ENCODE results near the gene KCTD17. TPM values are rescaled to one million over a fixed set of nuclear protein-coding genes. Genes with fewer than 3 reads are reported as not detected.

Gene KCTD17
- polyA plus RNA-seq, 4 donors, result 24.1 to 36.0 (median 32.1) TPM

DNA sequence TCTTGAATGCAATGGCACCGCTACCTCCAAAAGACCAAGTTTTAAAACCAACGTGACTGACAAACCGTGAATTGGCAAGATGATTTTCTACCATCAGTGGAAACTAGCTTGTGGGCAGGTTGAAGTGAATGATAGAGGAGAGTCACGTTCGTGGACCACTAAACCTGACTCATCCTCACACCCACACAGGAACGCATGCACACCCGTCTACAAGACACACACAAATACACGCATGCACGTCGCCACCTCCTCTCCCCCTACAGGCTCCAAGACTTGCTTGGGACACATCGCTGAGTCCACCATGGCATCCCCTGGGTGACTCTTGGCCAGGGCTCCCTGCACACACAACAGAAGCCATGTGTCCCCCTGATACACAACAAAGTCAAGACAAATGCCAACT is 43.6 kb downstream of the KCTD17 start:
- DNase-seq (ENCODE audit: low read depth in 4 of 4, low spot score in 2 of 4), result no peak

DNA sequence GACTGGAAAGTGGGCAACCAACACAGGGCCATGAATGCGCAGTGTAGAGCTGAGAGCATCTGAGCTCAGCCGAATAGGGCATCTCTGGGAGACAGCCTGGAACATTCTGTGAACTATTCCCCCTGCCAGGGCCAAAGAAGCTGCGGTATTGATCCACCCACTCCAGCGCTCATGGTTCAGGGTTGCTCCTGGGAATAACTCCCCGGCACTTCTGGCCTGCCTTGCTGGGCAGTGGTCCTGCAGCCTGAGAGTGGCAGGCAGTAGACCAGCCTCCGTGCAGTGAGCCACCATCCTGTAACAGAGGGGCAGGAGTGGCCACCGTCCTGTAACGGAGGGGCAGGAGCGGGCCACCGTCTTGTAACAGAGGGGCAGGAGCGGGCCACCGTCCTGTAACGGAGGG is 45.8 kb downstream of the KCTD17 start:
- no peak for DNase-seq (ENCODE audit: low read depth in 4 of 4, low spot score in 2 of 4)

DNA sequence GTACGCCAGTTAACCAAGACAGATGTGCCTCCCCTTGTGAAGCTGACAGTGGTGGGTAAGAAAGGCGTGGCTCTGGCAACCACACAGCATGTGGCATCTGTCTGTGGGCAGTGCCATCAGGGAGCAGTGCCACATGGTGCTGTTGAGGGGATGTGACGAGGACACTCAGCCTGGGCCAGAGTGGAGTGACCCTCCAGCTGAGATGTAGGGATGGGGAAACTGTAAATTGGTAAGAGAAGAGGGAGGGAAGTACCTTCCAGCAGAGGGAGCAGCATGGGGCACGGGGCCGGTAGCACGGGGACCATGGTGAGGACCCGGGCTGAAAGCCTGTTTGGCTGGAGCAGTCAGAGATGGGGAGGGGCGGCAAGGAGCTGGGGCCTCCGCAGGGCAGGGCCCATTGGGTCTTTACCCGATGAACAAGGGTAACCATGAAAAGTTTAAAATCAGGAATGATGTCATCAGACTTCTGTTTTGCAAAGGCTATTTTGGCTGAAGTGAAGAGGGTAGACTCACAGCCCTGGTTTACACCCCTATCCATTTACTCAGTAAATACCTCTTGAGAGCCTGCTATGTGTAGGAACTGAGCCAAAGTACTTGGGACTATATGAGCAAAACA is 47.5 kb downstream of the KCTD17 start:
- DNase-seq (ENCODE audit: low read depth in 4 of 4, low spot score in 2 of 4), result no peak

DNA sequence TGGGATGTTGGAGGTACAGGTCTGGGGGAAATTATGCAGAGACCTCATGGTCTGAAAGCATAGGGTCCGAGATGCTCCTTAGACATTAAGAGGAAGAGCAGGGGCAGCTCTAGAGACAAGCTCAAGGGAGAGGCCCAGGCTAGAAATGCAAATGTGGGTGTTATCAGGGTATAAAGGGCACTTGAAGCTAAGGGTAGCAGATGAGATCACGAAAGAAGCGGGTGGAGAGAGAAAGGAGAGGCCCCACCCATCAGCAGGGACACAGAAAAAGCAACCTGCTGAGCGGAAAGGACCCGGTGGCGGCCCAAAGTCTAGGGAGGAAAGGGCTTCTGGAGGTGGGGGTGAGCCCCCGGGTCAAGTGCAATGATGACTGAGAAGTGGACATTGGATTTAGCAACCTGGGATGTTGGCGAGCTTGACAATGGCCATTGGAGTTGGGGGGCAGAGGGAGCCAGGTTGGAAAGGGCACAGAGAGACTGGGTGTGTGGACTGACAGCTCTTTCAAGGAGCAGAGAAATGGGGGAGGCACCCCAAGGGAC is 49.1 kb downstream of the KCTD17 start:
- no peak for DNase-seq (ENCODE audit: low read depth in 4 of 4, low spot score in 2 of 4)

DNA sequence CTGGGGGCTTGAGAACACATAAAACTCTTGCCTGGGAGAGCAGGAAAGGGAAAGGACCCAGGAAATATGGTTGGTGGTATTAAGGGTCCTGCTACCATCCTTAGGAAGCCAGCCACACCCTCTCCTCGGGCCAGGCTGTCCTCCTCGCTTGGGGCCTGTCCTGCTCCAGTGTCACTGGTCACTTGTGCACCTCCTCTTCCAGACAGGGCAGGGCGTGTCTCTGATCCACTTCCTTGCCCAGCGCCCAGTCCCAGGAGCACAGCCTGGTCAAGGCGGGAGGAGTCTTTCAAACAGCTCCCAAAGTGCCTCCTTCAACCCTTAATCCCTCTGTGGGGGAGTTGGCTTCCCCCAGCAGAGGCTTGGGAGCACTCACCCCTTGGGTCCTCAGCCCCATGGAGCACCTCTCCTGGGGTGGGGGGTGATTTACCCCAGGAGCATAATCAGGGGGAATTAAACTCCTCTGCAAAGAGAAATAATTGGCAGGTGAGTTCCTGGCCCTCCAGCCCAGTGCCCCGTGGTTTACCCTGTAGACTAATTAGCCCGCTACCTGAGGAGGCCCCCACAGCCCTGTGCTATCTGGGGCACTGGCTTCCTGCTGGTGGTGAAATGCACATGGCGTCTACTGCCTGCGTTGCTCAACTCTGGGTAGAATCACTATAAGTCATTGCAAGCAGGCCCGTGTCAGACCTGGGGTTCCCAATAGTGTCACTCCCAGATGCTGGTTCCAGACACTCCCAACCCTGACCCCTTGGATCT is 49.9 kb downstream of the KCTD17 start:
- no peak for DNase-seq (ENCODE audit: low read depth in 4 of 4, low spot score in 2 of 4)

DNA sequence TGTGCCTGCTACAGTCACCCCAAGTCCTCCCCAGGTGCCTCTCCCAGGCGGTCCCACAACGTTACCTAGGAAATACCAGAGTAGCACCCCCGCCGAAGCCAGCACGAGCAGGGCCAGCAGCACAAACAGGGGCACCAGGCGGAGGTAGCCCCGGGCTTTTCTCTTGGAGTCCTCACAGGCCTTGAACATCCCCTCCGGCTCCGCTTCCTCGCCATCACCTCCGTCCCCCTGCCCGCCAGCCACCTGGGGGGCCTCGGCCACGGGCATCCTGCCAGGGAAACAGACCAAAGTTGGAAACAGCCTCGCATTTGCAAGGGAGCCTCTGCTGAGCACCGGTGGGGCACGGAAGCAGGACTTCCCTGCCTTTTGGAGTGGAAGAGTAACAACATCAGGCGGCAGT is 51.6 kb downstream of the KCTD17 start:
- no peak for DNase-seq (ENCODE audit: low read depth in 4 of 4, low spot score in 2 of 4)

DNA sequence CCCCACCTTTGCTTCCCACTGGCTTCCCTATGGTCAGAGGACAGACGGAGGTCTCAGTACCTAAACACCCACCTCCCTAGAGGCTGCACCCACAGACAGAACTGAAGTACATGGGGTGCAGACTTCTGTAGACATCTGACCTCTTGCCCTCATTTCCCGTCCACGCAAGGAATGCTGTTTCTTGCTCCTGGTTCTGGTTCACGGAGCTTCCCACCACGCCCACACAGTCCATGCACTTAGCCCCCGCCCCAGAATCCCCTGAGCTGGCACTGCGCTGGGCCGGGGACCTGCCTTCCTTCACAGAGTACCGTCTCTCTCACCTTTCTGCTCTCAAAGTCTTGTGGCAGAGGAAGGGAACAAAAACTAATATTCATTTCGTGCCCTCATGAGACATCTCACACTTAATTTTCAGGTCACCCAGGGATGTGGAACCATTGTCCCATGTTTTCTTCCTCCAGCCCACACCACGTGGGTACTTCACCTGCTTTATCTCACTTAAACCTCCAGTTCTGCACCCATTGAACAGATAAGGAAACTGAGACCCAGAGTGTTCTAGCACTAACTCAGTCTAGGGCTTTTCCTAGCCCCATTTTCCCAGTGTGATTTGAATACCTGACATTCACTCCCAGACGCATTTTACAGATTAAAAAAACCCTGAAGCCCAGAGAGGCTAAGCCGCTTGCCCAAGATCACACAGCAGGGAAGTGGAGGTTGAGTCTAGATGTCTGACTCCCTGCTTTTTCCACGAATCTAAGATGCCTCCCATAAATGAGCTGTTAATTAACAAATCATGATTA is 52.3 kb downstream of the KCTD17 start:
- no peak for DNase-seq (ENCODE audit: low read depth in 4 of 4, low spot score in 2 of 4)

DNA sequence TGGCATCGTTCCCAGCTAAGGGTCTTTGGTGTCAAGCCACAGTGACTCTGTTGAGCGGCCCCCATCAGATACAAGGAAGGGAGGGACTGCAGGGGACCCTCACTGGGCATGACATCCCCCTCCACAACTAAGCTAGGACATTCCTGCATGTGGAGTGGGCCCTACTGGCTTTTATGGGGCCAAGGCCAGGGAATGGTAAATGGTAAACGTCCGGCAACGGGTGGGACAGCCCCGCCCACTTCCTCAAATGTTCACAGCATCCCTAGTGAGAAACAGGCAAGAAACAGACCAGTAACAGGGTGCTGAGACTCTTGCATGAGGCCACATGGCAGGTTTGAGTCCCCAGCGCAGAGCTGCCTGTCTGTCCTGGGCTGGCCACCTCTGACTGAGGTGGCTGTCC is 53.6 kb downstream of the KCTD17 start:
- DNase-seq (ENCODE audit: low read depth in 4 of 4, low spot score in 2 of 4), result no peak

DNA sequence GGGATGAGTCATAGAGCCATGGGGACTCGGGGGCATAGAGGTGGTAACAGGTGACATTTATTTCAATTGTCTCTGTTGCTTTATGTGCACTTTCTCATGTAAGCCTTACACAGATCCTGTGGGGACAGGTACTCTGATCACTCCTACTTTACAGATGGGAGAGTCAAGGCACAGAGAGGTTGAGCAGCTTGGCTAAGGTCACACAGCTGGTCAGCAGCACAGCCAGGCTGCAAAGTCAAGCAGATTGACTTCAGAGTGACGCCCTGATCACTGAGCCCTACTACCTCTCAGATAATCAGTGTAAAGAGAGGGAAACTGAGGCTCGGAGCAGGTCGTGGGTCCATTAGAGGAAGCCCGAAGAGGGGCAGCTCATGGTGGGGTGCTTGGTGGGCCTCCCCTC is 54.4 kb downstream of the KCTD17 start:
- DNase-seq (ENCODE audit: low read depth in 4 of 4, low spot score in 2 of 4), result no peak

DNA sequence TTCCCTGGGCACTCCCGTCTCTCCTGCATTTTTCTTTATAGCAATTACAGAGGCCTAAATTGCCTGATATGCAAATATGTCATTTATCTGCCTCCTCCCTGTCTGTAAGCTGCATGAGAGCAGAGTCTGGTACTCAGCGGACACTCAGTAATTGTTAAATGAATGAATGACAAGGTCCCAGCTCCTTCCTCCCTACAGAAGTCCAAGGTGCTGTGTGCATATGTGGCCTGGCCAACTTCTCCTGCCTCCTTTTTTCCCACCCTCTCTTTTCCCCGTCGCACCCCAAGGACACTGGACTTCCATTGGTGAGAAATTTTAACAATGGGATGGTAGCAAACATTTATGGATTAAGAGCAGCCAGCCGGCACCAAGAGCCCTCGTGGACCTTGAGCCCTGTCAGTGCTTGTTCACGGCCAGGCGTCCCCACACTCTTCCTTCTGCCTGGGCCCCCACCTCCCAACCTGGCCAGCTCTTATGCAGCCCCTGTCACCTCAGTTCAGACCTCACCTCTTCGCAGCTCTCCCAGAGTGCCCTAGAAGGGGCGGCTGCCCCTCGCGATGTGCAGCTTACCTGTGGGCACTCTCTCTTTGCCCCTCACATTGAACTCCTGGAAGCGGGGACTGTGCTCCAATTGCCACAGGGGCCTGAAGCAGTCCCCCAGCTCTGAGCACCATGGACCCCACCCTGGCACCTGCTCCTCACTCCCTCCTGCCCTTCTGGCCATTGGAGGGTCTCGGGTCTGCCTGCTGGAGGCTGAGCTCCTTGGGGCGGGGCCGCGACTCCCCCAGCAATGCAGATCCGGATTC is 56.5 kb downstream of the KCTD17 start:
- no peak for DNase-seq (ENCODE audit: low read depth in 4 of 4, low spot score in 2 of 4)

DNA sequence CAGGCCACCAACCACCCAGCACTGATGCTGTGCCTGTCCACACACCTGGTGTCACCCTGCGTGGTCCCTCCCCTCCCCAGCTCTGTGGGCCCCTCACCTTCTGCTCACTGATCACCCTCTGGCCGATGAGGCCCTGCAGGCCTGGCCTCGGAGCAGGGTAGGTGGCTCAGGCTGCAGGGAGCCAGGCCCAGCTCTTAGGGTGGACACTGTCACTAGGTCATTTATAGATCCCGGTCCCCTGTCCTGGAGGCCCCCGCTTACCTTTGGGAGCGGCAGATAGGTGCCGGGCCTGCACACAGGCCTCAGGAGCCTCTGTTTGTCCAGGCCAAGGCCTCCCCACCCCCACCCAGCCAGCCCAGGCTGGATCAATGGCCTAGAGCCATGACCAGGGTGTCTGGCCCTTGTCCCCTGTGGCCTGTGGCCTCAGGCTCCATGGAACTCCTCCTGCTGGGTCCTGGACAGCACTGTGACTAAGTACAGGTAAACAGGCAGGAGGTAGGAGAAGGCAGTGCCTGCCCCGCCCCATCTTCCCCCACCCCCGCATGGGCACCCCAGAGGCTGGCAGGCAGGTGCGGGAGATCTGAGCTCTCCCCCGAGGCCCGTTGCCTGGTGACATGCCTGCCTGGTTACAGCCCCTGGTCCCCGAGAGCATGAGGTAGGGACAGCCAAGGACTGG is 57.8 kb downstream of the KCTD17 start, which contains the start of gene TMPRSS6:
Gene TMPRSS6, minus strand, starts transcription at position 472 of the 676 bp plus-strand sequence. CDS start 6,296 bp downstream, outside the sequence.
- DNase-seq (ENCODE audit: low read depth in 4 of 4, low spot score in 2 of 4), result no peak

DNA sequence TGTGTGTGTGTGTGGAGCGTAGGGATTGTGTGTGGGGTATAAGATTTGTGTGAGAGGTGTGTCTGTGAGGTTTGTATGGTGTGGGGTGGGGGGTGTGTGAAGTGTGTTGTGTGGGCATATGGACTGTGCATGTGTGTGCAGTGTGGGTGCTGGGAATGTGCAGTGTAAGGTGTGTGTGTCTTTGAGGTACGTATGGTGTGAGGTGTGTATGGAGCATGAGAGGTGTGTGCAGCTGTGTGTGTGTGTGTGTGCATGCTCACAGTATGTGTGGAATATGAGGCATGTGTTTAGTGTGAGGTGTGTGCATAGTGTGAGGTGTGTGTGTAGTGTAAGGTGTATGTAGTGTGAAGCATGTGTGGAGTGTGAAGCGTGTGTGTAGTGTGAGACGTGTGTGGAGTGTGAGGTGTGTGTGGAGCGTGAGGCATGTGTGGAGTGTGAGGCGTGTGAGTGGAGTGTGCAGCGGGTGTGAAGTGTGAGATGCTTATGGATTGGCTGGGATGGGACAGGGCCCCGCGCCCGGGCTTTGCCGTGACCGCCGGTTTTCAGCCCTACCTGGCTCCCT is 59.7 kb downstream of the KCTD17 start:
- no peak for DNase-seq (ENCODE audit: low read depth in 4 of 4, low spot score in 2 of 4)

DNA sequence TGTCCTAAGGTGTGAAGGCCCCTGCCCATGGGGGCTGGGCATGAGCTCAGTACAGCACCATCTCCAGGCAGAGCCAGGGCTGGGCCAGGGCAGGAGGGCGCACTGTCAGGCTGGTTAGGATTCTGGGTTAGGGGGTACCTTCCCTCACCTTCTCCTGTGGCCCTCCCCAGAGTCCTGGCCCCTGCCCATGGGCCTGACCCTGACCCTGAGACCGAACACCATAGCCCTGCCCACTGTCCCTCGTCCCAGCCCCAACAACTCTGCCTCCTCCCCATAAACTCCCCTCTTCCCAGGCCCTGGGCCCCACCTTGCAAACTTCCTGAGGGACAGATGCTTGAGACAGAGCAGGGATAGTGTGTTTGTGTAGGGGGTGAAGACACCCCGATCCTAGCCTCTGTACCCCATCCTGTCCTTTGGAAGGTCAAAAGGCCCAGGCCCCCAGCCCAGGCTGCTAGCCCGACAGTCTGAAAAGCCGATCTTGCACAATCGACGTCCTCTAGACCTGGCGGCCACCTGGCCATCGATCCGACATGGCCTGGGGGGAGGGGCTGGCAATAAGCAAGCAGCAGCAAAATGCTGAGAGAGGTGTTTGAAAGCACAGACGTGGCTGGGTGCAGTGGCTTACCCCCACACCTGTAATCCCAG is 60.7 kb downstream of the KCTD17 start:
- DNase-seq (ENCODE audit: low read depth in 4 of 4, low spot score in 2 of 4), result no peak

Other genes starting within 250 kb of the KCTD17 start
- 10 to 100 TPM in 1 of 4 donors, 1 to 10 TPM in 3; 3.7 to 10.6 (median 7.1) TPM for gene PVALB, start 234.7 kb upstream of the KCTD17 start, polyA plus RNA-seq (ENCODE audit: insufficient read length in 4 of 4)
- 1 to 10 TPM; 1.9 to 2.1 (median 2.0) TPM for gene NCF4, start 190.7 kb upstream of the KCTD17 start, polyA plus RNA-seq (ENCODE audit: insufficient read length in 4 of 4)
- gene CSF2RB, start 138.1 kb upstream of the KCTD17 start, polyA plus RNA-seq (ENCODE audit: insufficient read length in 4 of 4), result 1 to 10 TPM; 2.2 to 2.9 (median 2.7) TPM
- 10 to 100 TPM; 46.8 to 66.8 (median 56.3) TPM for gene TST, start 32.3 kb upstream of the KCTD17 start, polyA plus RNA-seq (ENCODE audit: insufficient read length in 4 of 4)
- gene MPST, start 32.0 kb upstream of the KCTD17 start, polyA plus RNA-seq (ENCODE audit: insufficient read length in 4 of 4), result 10 to 100 TPM; 44.5 to 84.1 (median 67.1) TPM
- under 1 TPM; 0.35 to 0.63 (median 0.53) TPM for gene TMPRSS6, start 58.0 kb downstream of the KCTD17 start, polyA plus RNA-seq (ENCODE audit: insufficient read length in 4 of 4)
- gene IL2RB, start 98.2 kb downstream of the KCTD17 start, polyA plus RNA-seq (ENCODE audit: insufficient read length in 4 of 4), result 1 to 10 TPM in 3 of 4 donors, under 1 TPM in 1; 0.55 to 1.6 (median 1.2) TPM
- gene C1QTNF6, start 136.5 kb downstream of the KCTD17 start, polyA plus RNA-seq (ENCODE audit: insufficient read length in 4 of 4), result 10 to 100 TPM; 29.1 to 36.9 (median 32.3) TPM
- 1 to 10 TPM in 1 of 4 donors, under 1 TPM in 3; 0.83 to 1.1 (median 0.88) TPM for gene SSTR3, start 160.7 kb downstream of the KCTD17 start, polyA plus RNA-seq (ENCODE audit: insufficient read length in 4 of 4)
- 1 to 10 TPM; 5.7 to 9.3 (median 7.0) TPM for gene RAC2, start 192.5 kb downstream of the KCTD17 start, polyA plus RNA-seq (ENCODE audit: insufficient read length in 4 of 4)
- 1 to 10 TPM; 2.4 to 4.9 (median 3.8) TPM for gene CYTH4, start 230.8 kb downstream of the KCTD17 start, polyA plus RNA-seq (ENCODE audit: insufficient read length in 4 of 4)